Vagina (tissue), 2 donors: ENCODE measurements around the gene CHMP2A.

Experiments
- CTCF ChIP-seq, 3 experiments: fragments of 450-650 bp in 2 of 3; fragments of 200-600 bp in 1 of 3; sonication (generic) in 1 of 3; IDR thresholded peaks; one replicate each; pipeline ENCODE4 v1.5.1; 2017 to 2019; ENCODE audit warnings: antibody characterized with exemption in 3 of 3, mild to moderate bottlenecking in 2 of 3, moderate library complexity in 2 of 3
- POLR2A ChIP-seq, 2 donors: fragments of 450-650 bp; IDR thresholded peaks; one replicate each; pipeline ENCODE4 v1.6.1; 2017; ENCODE audit warnings: antibody characterized with exemption in 2 of 2, mild to moderate bottlenecking in 2 of 2, moderate library complexity in 2 of 2
- POLR2AphosphoS5 ChIP-seq, 2 donors: sonication (generic); formaldehyde crosslinking; IDR thresholded peaks; one replicate each; pipeline ENCODE4 v1.9.0; 2017; ENCODE audit warnings: antibody characterized with exemption in 2 of 2, mild to moderate bottlenecking in 2 of 2, low read depth in 1 of 2; ENCODE audit not compliant: insufficient read depth in 1 of 2

GRCh38 chr19:58571575-58571947 lies 16.7 kb upstream of the CHMP2A start:
- TF ChIP-seq CTCF (IDR thresholded peaks at IDR 0.05) (no peak), POLR2A (IDR thresholded peaks at IDR 0.05) (no peak), POLR2AphosphoS5 (IDR thresholded peaks at IDR 0.05; ENCODE audit: insufficient read depth in 1 of 2, low read depth in 1 of 2) (no peak)
